ENCODE results near the gene CFAP298.

GRCh38 chr21:32599526-32599925 lies 12.7 kb downstream of the CFAP298 start:
- TF ChIP-seq ZNF70 (CRISPR knock-in tag; IDR thresholded peaks at IDR 0.05) (no peak), ZNF565 (CRISPR knock-in tag; conservative IDR thresholded peaks at IDR 0.05; ENCODE audit: low read depth) (no peak), TSHZ2 (CRISPR knock-in tag; IDR thresholded peaks at IDR 0.05) (no peak)

Data from SK-N-SH treated with all-trans-retinoic acid at 6 μM for 48 hours (cell line).